Activated B cell treated with CpG ODN at 0.5 μM for 24 hours (primary cell): ENCODE results near the gene ABHD4. TPM values are rescaled to one million over a fixed set of nuclear protein-coding genes. Genes with fewer than 3 reads are reported as not detected.
"Not testable (repeated sequence)": the region's sequence is repeated elsewhere in the genome, so short reads cannot be mapped to it uniquely, and the experiment has no call there.

Source experiments
- ATAC-seq: fragments of 200-7000 bp; cut with Tn5 transposase; one replicate; pipeline ENCODE4 v1.10.0; 2021; ENCODE audit warnings: low read depth, mild to moderate bottlenecking, moderate library complexity
- CTCF ChIA-PET: fragments of 350-600 bp; sonication (Branson Sonifier 250); formaldehyde crosslinking; loops from one replicate; lab custom pipeline; 2021; ENCODE audit warnings: antibody characterized with exemption; lab: Charles Lee
- POLR2A ChIA-PET: fragments of 350-600 bp; sonication (Branson Sonifier 250); formaldehyde crosslinking; loops from one replicate; lab custom pipeline; 2021; ENCODE audit warnings: antibody characterized with exemption; lab: Charles Lee
- DNase-seq: peaks from one replicate; pipeline ENCODE4 v3.0.0; 2022
- H3K27ac Mint-ChIP-seq: one replicate; pipeline ENCODE4 v1.8.0; 2020; ENCODE audit warnings: mixed read lengths
- H3K27me3 Mint-ChIP-seq: one replicate; pipeline ENCODE4 v1.8.0; 2021; ENCODE audit warnings: mixed read lengths
- H3K36me3 Mint-ChIP-seq: one replicate; pipeline ENCODE4 v1.8.0; 2021; ENCODE audit warnings: low read depth, mixed read lengths
- H3K4me1 Mint-ChIP-seq: one replicate; pipeline ENCODE4 v1.8.0; 2021; ENCODE audit warnings: mixed read lengths
- H3K4me3 Mint-ChIP-seq: one replicate; pipeline ENCODE4 v1.8.0; 2020; ENCODE audit warnings: mild to moderate bottlenecking, mixed read lengths
- H3K9me3 Mint-ChIP-seq: one replicate; pipeline ENCODE4 v1.8.0; 2020; ENCODE audit warnings: mixed read lengths
- CTCF ChIP-seq: fragments of 200-600 bp; IDR thresholded peaks from one replicate; pipeline ENCODE4 v1.8.0; 2022; ENCODE audit warnings: antibody characterized with exemption, mild to moderate bottlenecking
- intact Hi-C: fragments of 100-400 bp; cut with micrococcal nuclease; formaldehyde crosslinking; loops from one replicate; pipeline ENCODE4 v1.15.1; 2024
- total RNA-seq: library from RNA; stranded (reverse); gene quantifications from 2 replicates; pipeline ENCODE4 v1.2.3, GENCODE V29; 2022

ABHD4 gene
- total RNA-seq, 1 donor from 2014 or later = 12.1 TPM

- no peak for ATAC-seq
- TF ChIP-seq CTCF = no peak
- intact Hi-C loops = no loop called here
- Mint-ChIP-seq H3K9me3 (peaks cover 14% of the 10 kb centered on the region), H3K4me3 (no peak overlapping the region), H3K36me3 (peaks cover 2% of the 10 kb centered on the region), H3K27me3 (peaks cover 9% of the 10 kb centered on the region), H3K4me1 (no peaks in the 10 kb centered on the region), H3K27ac (no peak overlapping the region)
- ChIA-PET POLR2A (no interaction called here), CTCF (no interaction called here)
- no peak for DNase-seq
These were observed 29.6 kb downstream of the ABHD4 start for GRCh38 chr14:22627506-22628263.

GRCh38 chr14:22629361-22629760, 31.3 kb downstream of the ABHD4 start:
- DNase-seq = no peak
- intact Hi-C loops = no loop called here
- ATAC-seq = no peak
- POLR2A ChIA-PET = no interaction called here
- CTCF ChIA-PET = no interaction called here
- peaks cover 2% of the 10 kb centered on the region for H3K36me3 Mint-ChIP-seq
- H3K9me3 Mint-ChIP-seq = peaks cover 14% of the 10 kb centered on the region
- H3K4me3 Mint-ChIP-seq = no peak overlapping the region
- H3K27me3 Mint-ChIP-seq = peaks cover 9% of the 10 kb centered on the region
- H3K27ac Mint-ChIP-seq = no peak overlapping the region
- no peak for TF ChIP-seq CTCF
- no peaks in the 10 kb centered on the region for H3K4me1 Mint-ChIP-seq

- ATAC-seq = no peak
- no peak for DNase-seq
- ChIA-PET POLR2A (no interaction called here), CTCF (no interaction called here)
- intact Hi-C loops = no loop called here
- Mint-ChIP-seq H3K4me3 (no peak overlapping the region), H3K27me3 (peaks cover 9% of the 10 kb centered on the region), H3K36me3 (peaks cover 2% of the 10 kb centered on the region), H3K9me3 (peaks cover 14% of the 10 kb centered on the region), H3K4me1 (no peaks in the 10 kb centered on the region), H3K27ac (no peak overlapping the region)
- TF ChIP-seq CTCF = no peak
These were observed 32.0 kb downstream of the ABHD4 start for GRCh38 chr14:22630066-22630465.

GRCh38 chr14:22630486-22630885, 32.4 kb downstream of the ABHD4 start:
- ATAC-seq = no peak
- H3K4me3 Mint-ChIP-seq = no peak overlapping the region
- no peaks in the 10 kb centered on the region for H3K4me1 Mint-ChIP-seq
- DNase-seq = no peak
- H3K27me3 Mint-ChIP-seq = peaks cover 9% of the 10 kb centered on the region
- H3K9me3 Mint-ChIP-seq = peaks cover 14% of the 10 kb centered on the region
- no peak overlapping the region for H3K27ac Mint-ChIP-seq
- TF ChIP-seq CTCF = no peak
- POLR2A ChIA-PET = no interaction called here
- CTCF ChIA-PET = no interaction called here
- intact Hi-C loops = no loop called here
- peaks cover 2% of the 10 kb centered on the region for H3K36me3 Mint-ChIP-seq

GRCh38 chr14:22634233-22634900, 36.3 kb downstream of the ABHD4 start:
- intact Hi-C loops = no loop called here
- no peak for DNase-seq
- Mint-ChIP-seq H3K4me3 (no peak overlapping the region), H3K27me3 (peaks cover 5% of the 10 kb centered on the region), H3K36me3 (peaks cover 2% of the 10 kb centered on the region), H3K4me1 (no peaks in the 10 kb centered on the region), H3K9me3 (peaks cover 14% of the 10 kb centered on the region), H3K27ac (no peak overlapping the region)
- ChIA-PET CTCF (no interaction called here), POLR2A (no interaction called here)
- no peak for ATAC-seq
- TF ChIP-seq CTCF = no peak

GRCh38 chr14:22635980-22636379, 37.9 kb downstream of the ABHD4 start:
- ATAC-seq, H3K27ac Mint-ChIP-seq, H3K36me3 Mint-ChIP-seq, intact Hi-C loops, DNase-seq, H3K4me1 Mint-ChIP-seq, H3K27me3 Mint-ChIP-seq, H3K4me3 Mint-ChIP-seq, CTCF ChIA-PET, H3K9me3 Mint-ChIP-seq: not testable (repeated sequence)
- POLR2A ChIA-PET = interaction anchor here (0.6 kb wide), 1 partner anchor 15 kb away, joined by 4 read pairs; no protein-coding TSS in a partner anchor
